SU-DHL-6 (cell line): ENCODE data around the gene LRRC63.

Experiments
- H2AFZ ChIP-seq: fragments of 200-600 bp; sonication (generic); 2 replicates; pipeline ENCODE4 v1.6.1; 2014; ENCODE audit warnings: low read depth, mild to moderate bottlenecking, moderate library complexity, mixed read lengths, antibody characterized with exemption, low read length; ENCODE audit not compliant: severe bottlenecking
- H3F3A ChIP-seq: fragments of 200-600 bp; shearing (Covaris generic); 2 replicates; pipeline ENCODE4 v1.6.0; 2016; ENCODE audit warnings: antibody characterized with exemption, mild to moderate bottlenecking; ENCODE audit not compliant: insufficient read depth
- H3K27ac ChIP-seq: fragments of 200-600 bp; sonication (generic); 2 replicates; pipeline ENCODE4 v1.5.1; 2016; ENCODE audit warnings: low read depth, mild to moderate bottlenecking, low read length, moderate library complexity, mixed read lengths
- H3K27me3 ChIP-seq: fragments of 200-600 bp; sonication (generic), shearing (Covaris generic); 2 replicates; pipeline ENCODE4 v1.6.0; 2014; ENCODE audit warnings: mild to moderate bottlenecking, low read length
- H3K36me3 ChIP-seq: fragments of 200-600 bp; sonication (generic); 2 replicates; pipeline ENCODE4 v1.6.1; 2014; ENCODE audit warnings: mild to moderate bottlenecking, low read length, mixed read lengths
- H3K4me2 ChIP-seq: fragments of 300-600, 200-600 bp; shearing (Covaris generic), sonication (generic); 2 replicates; pipeline ENCODE4 v1.6.0; 2014; ENCODE audit warnings: low read length, low read depth, mild to moderate bottlenecking; ENCODE audit not compliant: poor library complexity, severe bottlenecking
- H3K4me3 ChIP-seq: fragments of 200-600 bp; sonication (generic); 2 replicates; pipeline ENCODE4 v1.5.1; 2014; ENCODE audit warnings: antibody characterized with exemption, low read length, mild to moderate bottlenecking, mixed read lengths; ENCODE audit not compliant: insufficient read depth, poor library complexity, severe bottlenecking
- H3K79me2 ChIP-seq: fragments of 200-600 bp; sonication (generic); 2 replicates; pipeline ENCODE4 v1.6.1; 2014; ENCODE audit warnings: mild to moderate bottlenecking, low read length, moderate library complexity; ENCODE audit not compliant: insufficient read depth
- H3K9ac ChIP-seq: fragments of 200-600 bp; sonication (generic); 2 replicates; pipeline ENCODE4 v1.7.0; 2014; ENCODE audit warnings: mild to moderate bottlenecking, low read length
- H3K9me2 ChIP-seq: fragments of 200-600 bp; sonication (generic); replicated peaks from 2 replicates; pipeline ENCODE4 v1.6.1; 2014; ENCODE audit warnings: low read length; ENCODE audit not compliant: insufficient read depth
- H3K9me3 ChIP-seq: fragments of 200-600 bp; sonication (generic); 2 replicates; pipeline ENCODE4 v1.6.1; 2014; ENCODE audit warnings: low read length, mixed read lengths; ENCODE audit not compliant: insufficient read depth
- H4K20me1 ChIP-seq: fragments of 200-600 bp; sonication (generic); 2 replicates; pipeline ENCODE4 v1.6.1; 2014; ENCODE audit warnings: low read depth, mild to moderate bottlenecking, antibody characterized with exemption, low read length, moderate library complexity, mixed read lengths
- EZH2phosphoT487 ChIP-seq: fragments of 200-600 bp; sonication (generic), shearing (Covaris generic); conservative IDR thresholded peaks from 2 replicates; pipeline ENCODE4 v1.6.1; 2018; ENCODE audit warnings: mild to moderate bottlenecking, antibody characterized with exemption, low read length, moderate library complexity, mixed read lengths
- TF ChIP-seq, protein P1 (sequence below): fragments of 200-600 bp; sonication (generic); IDR thresholded peaks from one replicate; pipeline ENCODE4 v1.5.1; 2017; ENCODE audit warnings: antibody characterized with exemption, mild to moderate bottlenecking, low read length, moderate library complexity; ENCODE audit not compliant: insufficient read depth, poor library complexity, severe bottlenecking

The LRRC63 gene

DNA sequence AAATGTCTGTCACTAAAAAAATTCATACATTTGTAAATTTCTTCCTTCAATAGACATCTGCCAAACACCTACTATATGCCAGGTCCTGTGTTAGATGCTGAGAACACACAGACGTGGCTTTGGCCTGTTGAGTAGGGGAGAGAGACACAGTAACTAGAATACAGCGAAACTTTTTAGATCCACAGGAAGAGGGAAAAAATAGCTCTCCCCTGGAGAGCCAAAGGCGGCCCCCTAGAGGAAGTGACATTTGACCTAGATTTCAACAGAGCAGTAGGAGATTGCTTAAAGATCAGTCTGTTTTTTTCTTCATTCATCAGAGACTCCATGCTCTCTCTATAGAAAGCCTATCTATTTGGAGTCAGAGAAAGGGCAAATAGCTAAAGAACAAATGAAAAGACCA lies 41.0 kb upstream of the LRRC63 start:
- peaks cover 13% of the 10 kb centered on the region for H3K36me3 ChIP-seq
- peaks cover 59% of the 10 kb centered on the region for H4K20me1 ChIP-seq
- peak overlapping the region; percentile 99 for H3K27ac ChIP-seq
- H3K79me2 ChIP-seq: peaks cover 99% of the 10 kb centered on the region
- no peak for TF ChIP-seq EZH2phosphoT487
- TF ChIP-seq, protein P1, sequence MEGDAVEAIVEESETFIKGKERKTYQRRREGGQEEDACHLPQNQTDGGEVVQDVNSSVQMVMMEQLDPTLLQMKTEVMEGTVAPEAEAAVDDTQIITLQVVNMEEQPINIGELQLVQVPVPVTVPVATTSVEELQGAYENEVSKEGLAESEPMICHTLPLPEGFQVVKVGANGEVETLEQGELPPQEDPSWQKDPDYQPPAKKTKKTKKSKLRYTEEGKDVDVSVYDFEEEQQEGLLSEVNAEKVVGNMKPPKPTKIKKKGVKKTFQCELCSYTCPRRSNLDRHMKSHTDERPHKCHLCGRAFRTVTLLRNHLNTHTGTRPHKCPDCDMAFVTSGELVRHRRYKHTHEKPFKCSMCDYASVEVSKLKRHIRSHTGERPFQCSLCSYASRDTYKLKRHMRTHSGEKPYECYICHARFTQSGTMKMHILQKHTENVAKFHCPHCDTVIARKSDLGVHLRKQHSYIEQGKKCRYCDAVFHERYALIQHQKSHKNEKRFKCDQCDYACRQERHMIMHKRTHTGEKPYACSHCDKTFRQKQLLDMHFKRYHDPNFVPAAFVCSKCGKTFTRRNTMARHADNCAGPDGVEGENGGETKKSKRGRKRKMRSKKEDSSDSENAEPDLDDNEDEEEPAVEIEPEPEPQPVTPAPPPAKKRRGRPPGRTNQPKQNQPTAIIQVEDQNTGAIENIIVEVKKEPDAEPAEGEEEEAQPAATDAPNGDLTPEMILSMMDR: no peak
- H3K9me2 ChIP-seq: no peaks in the 10 kb centered on the region
- peak overlapping the region; percentile 90 for H3K9ac ChIP-seq
- peak overlapping the region; percentile 29 for H3K4me3 ChIP-seq
- H2AFZ ChIP-seq: no peak overlapping the region
- no peaks in the 10 kb centered on the region for H3K9me3 ChIP-seq
- H3F3A ChIP-seq: peaks cover 99% of the 10 kb centered on the region
- H3K27me3 ChIP-seq: no peaks in the 10 kb centered on the region
- H3K4me2 ChIP-seq: peak overlapping the region; percentile 98

DNA sequence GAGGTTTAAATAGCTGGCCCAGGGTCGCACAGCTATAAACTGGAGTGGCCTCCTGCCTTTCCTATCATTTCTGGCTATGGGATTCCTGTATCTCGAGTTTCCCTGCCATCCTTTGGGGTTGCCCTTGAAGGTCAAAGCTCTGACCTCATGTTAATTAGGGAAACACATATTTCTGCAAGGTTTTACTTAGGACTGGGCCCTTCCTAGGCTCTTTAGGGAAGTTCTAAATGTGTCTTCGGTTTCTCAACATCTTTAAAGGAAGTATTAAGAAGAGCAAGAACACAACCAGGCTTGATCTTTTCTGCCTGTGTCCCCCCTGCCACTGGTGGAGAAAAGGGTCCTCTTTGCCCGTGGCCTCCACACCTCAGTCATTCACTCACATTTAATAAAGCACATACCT lies 40.5 kb upstream of the LRRC63 start:
- H4K20me1 ChIP-seq: peaks cover 64% of the 10 kb centered on the region
- H3K4me2 ChIP-seq: peak overlapping the region; percentile 98
- peak overlapping the region; percentile 99 for H3K27ac ChIP-seq

DNA sequence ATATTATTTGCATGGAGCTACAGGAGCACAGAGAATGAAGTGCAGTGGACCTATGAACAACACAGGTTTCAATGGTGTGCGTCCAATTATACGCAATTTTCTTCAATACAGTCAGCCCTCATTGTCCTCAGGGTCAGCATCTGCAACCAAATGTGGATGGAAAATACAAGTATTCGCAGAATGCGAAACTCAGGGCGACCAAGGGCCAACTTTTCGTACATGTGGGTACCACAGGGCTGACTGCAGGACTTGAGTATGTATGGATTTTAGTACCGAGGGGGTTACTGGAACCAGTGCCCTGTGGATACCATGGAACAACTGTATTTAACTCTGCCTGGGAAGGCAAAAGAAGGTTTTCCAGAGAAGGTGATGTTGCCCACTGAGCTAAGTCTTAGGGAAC lies 40.0 kb upstream of the LRRC63 start:
- Histone ChIP-seq H3K9ac (peak overlapping the region; percentile 90), H3K4me3 (peak overlapping the region; percentile 29), H4K20me1 (peaks cover 66% of the 10 kb centered on the region), H3K79me2 (peaks cover 100% of the 10 kb centered on the region), H3K27me3 (no peaks in the 10 kb centered on the region), H3K4me2 (peak overlapping the region; percentile 98), H3K36me3 (peaks cover 18% of the 10 kb centered on the region), H3K27ac (peak overlapping the region; percentile 99), H3F3A (peaks cover 99% of the 10 kb centered on the region), H3K9me3 (no peaks in the 10 kb centered on the region), H3K9me2 (no peaks in the 10 kb centered on the region), H2AFZ (no peak overlapping the region)
- no peak for TF ChIP-seq EZH2phosphoT487
- TF ChIP-seq, protein P1: no peak

More for the DNA sequence above, 40.5 kb upstream of the LRRC63 start:
- TF ChIP-seq, protein P1: no peak
- TF ChIP-seq EZH2phosphoT487: no peak
- H3F3A ChIP-seq: peaks cover 99% of the 10 kb centered on the region
- H3K36me3 ChIP-seq: peaks cover 14% of the 10 kb centered on the region
- no peaks in the 10 kb centered on the region for H3K9me3 ChIP-seq
- H3K9ac ChIP-seq: peak overlapping the region; percentile 90
- H3K9me2 ChIP-seq: no peaks in the 10 kb centered on the region
- no peaks in the 10 kb centered on the region for H3K27me3 ChIP-seq
- peak overlapping the region; percentile 29 for H3K4me3 ChIP-seq
- peaks cover 100% of the 10 kb centered on the region for H3K79me2 ChIP-seq
- no peak overlapping the region for H2AFZ ChIP-seq
